NT2/D1 (cell line): ENCODE measurements around the gene NEURL2.

Experiments used
- DNase-seq: peaks from one replicate; pipeline ENCODE4 v3.0.0-alpha.2; 2011; ENCODE audit warnings: low read depth, low spot score
- H3K27me3 ChIP-seq: 2 replicates; pipeline ENCODE4 v1.6.0; 2011; ENCODE audit warnings: mild to moderate bottlenecking; ENCODE audit not compliant: insufficient read length, insufficient read depth
- H3K36me3 ChIP-seq: 2 replicates; pipeline ENCODE4 v1.6.1; 2011; ENCODE audit warnings: mild to moderate bottlenecking, low read length, mixed read lengths; ENCODE audit not compliant: insufficient read depth, insufficient read length
- H3K4me1 ChIP-seq: 2 replicates; pipeline ENCODE4 v1.5.1; 2011; ENCODE audit not compliant: insufficient read depth, insufficient read length
- H3K4me3 ChIP-seq: 2 replicates; pipeline ENCODE4 v1.5.1; 2011; ENCODE audit warnings: low read depth; ENCODE audit not compliant: insufficient read length
- H3K9ac ChIP-seq: 2 replicates; pipeline ENCODE4 v1.6.0; 2011; ENCODE audit warnings: low read depth; ENCODE audit not compliant: insufficient read length
- H3K9me3 ChIP-seq: 2 replicates; pipeline ENCODE4 v1.5.1; 2011; ENCODE audit warnings: mild to moderate bottlenecking, low read length; ENCODE audit not compliant: insufficient read depth
- SUZ12 ChIP-seq: IDR thresholded peaks from 2 replicates; pipeline ENCODE4 v1.6.1; 2011; ENCODE audit not compliant: insufficient read length, insufficient read depth; ENCODE audit errors: extremely low read depth
- YY1 ChIP-seq: IDR thresholded peaks from 2 replicates; pipeline ENCODE4 v1.6.1; 2011; ENCODE audit not compliant: insufficient read length, insufficient read depth
- ZNF274 ChIP-seq: IDR thresholded peaks from 2 replicates; pipeline ENCODE4 v1.6.1; 2011; ENCODE audit warnings: mild to moderate bottlenecking, low read depth, low read length

NEURL2 gene

GRCh38 chr20:45842169-45842812 lies 48.7 kb downstream of the NEURL2 start:
- Histone ChIP-seq H3K4me1 (no peaks in the 10 kb centered on the region), H3K4me3 (no peak overlapping the region), H3K9ac (no peak overlapping the region), H3K9me3 (no peaks in the 10 kb centered on the region), H3K27me3 (no peaks in the 10 kb centered on the region), H3K36me3 (peaks cover 60% of the 10 kb centered on the region)
- TF ChIP-seq SUZ12 (no peak), ZNF274 (no peak), YY1 (no peak)
- DNase-seq = no peak

GRCh38 chr20:45841407-45842129 lies 49.4 kb downstream of the NEURL2 start:
- no peak for DNase-seq
- TF ChIP-seq SUZ12 (no peak), YY1 (no peak), ZNF274 (no peak)
- H3K9ac ChIP-seq = no peak overlapping the region
- no peaks in the 10 kb centered on the region for H3K27me3 ChIP-seq
- peaks cover 58% of the 10 kb centered on the region for H3K36me3 ChIP-seq
- no peaks in the 10 kb centered on the region for H3K4me1 ChIP-seq
- no peak overlapping the region for H3K4me3 ChIP-seq
- H3K9me3 ChIP-seq = no peaks in the 10 kb centered on the region

- Histone ChIP-seq H3K9me3 (no peaks in the 10 kb centered on the region), H3K9ac (no peak overlapping the region), H3K36me3 (peaks cover 54% of the 10 kb centered on the region), H3K4me1 (no peaks in the 10 kb centered on the region), H3K27me3 (no peaks in the 10 kb centered on the region), H3K4me3 (no peak overlapping the region)
- DNase-seq = no peak
- no peak for TF ChIP-seq YY1
- no peak for TF ChIP-seq ZNF274
- TF ChIP-seq SUZ12 = no peak
Measured at GRCh38 chr20:45840700-45841198, 50.3 kb downstream of the NEURL2 start.
